Fibroblast of skin of back (primary cell): ENCODE results near the gene TOP2B.

ENCODE experiments used
- DNase-seq: peaks from one replicate; pipeline ENCODE4 v3.0.0-alpha.2; 2013

TOP2B gene

GRCh38 chr3:25554376-25554775, 110.3 kb downstream of the TOP2B start:
- no peak for DNase-seq

GRCh38 chr3:25552251-25552650, 112.5 kb downstream of the TOP2B start:
- DNase-seq = no peak

GRCh38 chr3:25548836-25549235, 115.9 kb downstream of the TOP2B start:
- no peak for DNase-seq

- DNase-seq = peak; percentile 81
Observed at GRCh38 chr3:25547943-25548674, 116.6 kb downstream of the TOP2B start.
